ENCODE results near the gene MAGEA1. TPM values are rescaled to one million over a fixed set of nuclear protein-coding genes. Genes with fewer than 3 reads are reported as not detected.

MAGEA1 gene
- total and polyA plus RNA-seq, 2 donors (not counting 1 experiment from before 2014, with no cell fraction given), result not detected

DNA sequence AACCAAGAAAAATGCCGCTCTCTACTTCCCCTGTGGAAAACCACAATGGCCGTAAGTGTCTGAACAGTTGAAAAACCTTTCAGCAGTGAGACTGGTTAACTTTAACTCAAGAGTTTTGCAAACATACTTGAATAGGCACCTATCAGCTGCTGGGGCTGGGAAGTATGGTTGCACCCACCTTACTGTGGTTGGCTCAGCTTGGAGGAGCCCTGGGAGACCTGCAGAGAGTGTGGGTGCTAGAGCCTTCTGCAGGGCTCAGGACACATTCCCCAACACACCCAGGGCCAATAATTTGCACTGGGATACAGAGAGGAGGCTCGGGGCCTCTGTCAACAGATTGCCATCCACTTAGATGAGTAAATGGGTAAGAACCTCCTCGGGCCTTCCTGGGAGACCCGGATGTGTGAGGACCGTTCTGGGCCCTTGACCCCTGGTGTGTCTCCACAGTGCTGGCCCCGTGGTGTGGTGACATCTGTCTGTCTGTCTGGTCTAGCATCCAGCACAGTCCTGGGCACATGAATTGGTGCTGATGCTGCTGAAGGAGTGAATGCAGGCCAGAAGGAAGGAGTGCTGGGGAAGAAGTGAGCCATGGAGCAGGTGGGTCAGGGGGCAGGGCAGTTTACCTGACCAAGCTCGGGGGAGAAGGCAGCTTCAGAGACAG, 46.5 kb downstream of the MAGEA1 start:
- H2AFZ ChIP-seq (ENCODE audit: insufficient read depth, low read depth, low read length, poor library complexity, severe bottlenecking), result no peak overlapping the region

More for the DNA sequence above, 46.5 kb downstream of the MAGEA1 start:
- peaks cover 0 to 4% (median 1%) of the 10 kb centered on the region in 4 experiments for H3K27me3 ChIP-seq (replicated peaks in 1 of 4; ENCODE audit: control extremely low read depth in 1 of 4, control insufficient read depth in 3 of 4, insufficient read depth in 4 of 4, low read length in 3 of 4)
- Mint-ChIP-seq H3K4me3 (no peak overlapping the region), H3K27me3 (peaks cover 15% of the 10 kb centered on the region), H3K27ac (no peak overlapping the region), H3K4me1 (peaks cover 3% of the 10 kb centered on the region), H3K9me3 (ENCODE audit: insufficient read depth) (no peaks in the 10 kb centered on the region)
- no peaks in the 10 kb centered on the region for H3K9me3 ChIP-seq (ENCODE audit: control extremely low read depth in 1 of 3, control insufficient read depth in 2 of 3, insufficient read depth in 1 of 3, low read length in 2 of 3)
- TF ChIP-seq EZH2 (IDR thresholded peaks at IDR 0.05; ENCODE audit: borderline replicate concordance, insufficient read depth, low read depth, low read length, poor library complexity, severe bottlenecking), result no peak
- TF ChIP-seq, protein P1, sequence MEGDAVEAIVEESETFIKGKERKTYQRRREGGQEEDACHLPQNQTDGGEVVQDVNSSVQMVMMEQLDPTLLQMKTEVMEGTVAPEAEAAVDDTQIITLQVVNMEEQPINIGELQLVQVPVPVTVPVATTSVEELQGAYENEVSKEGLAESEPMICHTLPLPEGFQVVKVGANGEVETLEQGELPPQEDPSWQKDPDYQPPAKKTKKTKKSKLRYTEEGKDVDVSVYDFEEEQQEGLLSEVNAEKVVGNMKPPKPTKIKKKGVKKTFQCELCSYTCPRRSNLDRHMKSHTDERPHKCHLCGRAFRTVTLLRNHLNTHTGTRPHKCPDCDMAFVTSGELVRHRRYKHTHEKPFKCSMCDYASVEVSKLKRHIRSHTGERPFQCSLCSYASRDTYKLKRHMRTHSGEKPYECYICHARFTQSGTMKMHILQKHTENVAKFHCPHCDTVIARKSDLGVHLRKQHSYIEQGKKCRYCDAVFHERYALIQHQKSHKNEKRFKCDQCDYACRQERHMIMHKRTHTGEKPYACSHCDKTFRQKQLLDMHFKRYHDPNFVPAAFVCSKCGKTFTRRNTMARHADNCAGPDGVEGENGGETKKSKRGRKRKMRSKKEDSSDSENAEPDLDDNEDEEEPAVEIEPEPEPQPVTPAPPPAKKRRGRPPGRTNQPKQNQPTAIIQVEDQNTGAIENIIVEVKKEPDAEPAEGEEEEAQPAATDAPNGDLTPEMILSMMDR (IDR thresholded peaks at IDR 0.05), result no peak
- no peak overlapping the region for H3K4me2 ChIP-seq (replicated peaks; ENCODE audit: low read depth, low read length, poor library complexity, severe bottlenecking)
- ATAC-seq (ENCODE audit: low read depth) (no peak), DNase-seq (no peak)
- intact Hi-C loops (cut with micrococcal nuclease), result no loop called here
- no peak overlapping the region for H3K9ac ChIP-seq (ENCODE audit: low read length)
- 93% methylated on average over 6 of the region's 8 CpGs for WGBS (ENCODE audit: insufficient coverage)
- ChIA-PET CTCF (no interaction called here), POLR2A (no interaction called here)
- no peaks in the 10 kb centered on the region for H3K4me1 ChIP-seq (ENCODE audit: control insufficient read depth in 2 of 2, insufficient read depth in 2 of 2, low read length in 2 of 2)
- no peak overlapping the region for H3K4me3 ChIP-seq (ENCODE audit: control extremely low read depth in 1 of 5, extremely low read depth in 1 of 5, insufficient read depth in 1 of 5, low read depth in 2 of 5, low read length in 4 of 5)
- H3K27ac ChIP-seq (ENCODE audit: low read length in 2 of 2), result no peak overlapping the region
- H3K79me2 ChIP-seq (ENCODE audit: control insufficient read depth, insufficient read depth, low read length), result no peaks in the 10 kb centered on the region
- H4K20me1 ChIP-seq (ENCODE audit: control insufficient read depth, insufficient read depth, low read length, poor library complexity, severe bottlenecking), result no peaks in the 10 kb centered on the region
- H3K36me3 ChIP-seq (replicated peaks in 1 of 2; ENCODE audit: control extremely low read depth in 1 of 2, control insufficient read depth in 1 of 2, extremely low read depth in 1 of 2, insufficient read depth in 2 of 2, low read length in 1 of 2), result no peaks in the 10 kb centered on the region

Measured in B cell (primary cell).